T-helper 2 cell treated with Interferon-gamma antibody and Interleukin-4, amounts not matched to agents 5 μg/mL and 100 μg/mL, for 36 hours (primary cell): ENCODE results near the gene CAGE1.
A peak's percentile ranks its signal among the peaks of the same experiment; 100 is the strongest.
"Not testable (repeated sequence)": the region's sequence is repeated elsewhere in the genome, so short reads cannot be mapped to it uniquely, and the experiment has no call there.

Source experiments
- DNase-seq: peaks from one replicate; pipeline ENCODE4 v3.0.0; 2021; ENCODE audit warnings: low spot score
- H3K27ac Mint-ChIP-seq: one replicate; pipeline ENCODE4 v1.8.0; 2021; ENCODE audit warnings: mild to moderate bottlenecking, mixed read lengths
- H3K27me3 Mint-ChIP-seq: one replicate; pipeline ENCODE4 v1.8.0; 2021; ENCODE audit warnings: low read depth, mixed read lengths
- H3K36me3 Mint-ChIP-seq: one replicate; pipeline ENCODE4 v1.8.0; 2021; ENCODE audit warnings: low read depth, mixed read lengths
- H3K4me1 Mint-ChIP-seq: one replicate; pipeline ENCODE4 v1.8.0; 2021; ENCODE audit warnings: low read depth, mixed read lengths
- H3K4me3 Mint-ChIP-seq: one replicate; pipeline ENCODE4 v1.8.0; 2022; ENCODE audit warnings: mild to moderate bottlenecking, moderate library complexity, mixed read lengths
- H3K9me3 Mint-ChIP-seq: one replicate; pipeline ENCODE4 v1.8.0; 2021; ENCODE audit warnings: mixed read lengths

The CAGE1 gene

DNA sequence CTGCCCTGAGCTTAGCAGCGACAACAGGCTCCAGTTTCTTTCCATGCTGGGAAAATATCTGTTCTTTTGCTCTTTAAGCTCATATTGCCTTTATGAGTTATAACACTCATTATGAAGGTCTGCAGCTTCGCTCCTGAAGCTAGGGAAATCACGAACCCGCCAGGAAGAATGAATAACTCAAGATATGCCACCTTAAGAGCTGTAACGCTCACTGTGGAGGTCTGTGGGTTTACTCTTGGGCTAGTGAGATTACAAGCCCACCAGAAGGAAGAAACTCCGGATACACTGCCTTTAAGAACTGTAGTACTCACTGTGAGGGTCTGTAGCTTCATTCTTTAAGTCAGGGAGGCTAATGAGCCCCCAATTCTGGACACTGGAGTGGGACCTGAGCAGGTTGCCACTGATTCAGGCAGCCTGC lies 73.6 kb downstream of the CAGE1 start:
- no peaks in the 10 kb centered on the region for H3K27me3 Mint-ChIP-seq
- H3K4me1 Mint-ChIP-seq, result peaks cover 28% of the 10 kb centered on the region
- H3K27ac Mint-ChIP-seq, result no peak overlapping the region
- DNase-seq, result no peak
- H3K4me3 Mint-ChIP-seq, result no peak overlapping the region
- H3K36me3 Mint-ChIP-seq, result peaks cover 14% of the 10 kb centered on the region
- no peaks in the 10 kb centered on the region for H3K9me3 Mint-ChIP-seq

DNA sequence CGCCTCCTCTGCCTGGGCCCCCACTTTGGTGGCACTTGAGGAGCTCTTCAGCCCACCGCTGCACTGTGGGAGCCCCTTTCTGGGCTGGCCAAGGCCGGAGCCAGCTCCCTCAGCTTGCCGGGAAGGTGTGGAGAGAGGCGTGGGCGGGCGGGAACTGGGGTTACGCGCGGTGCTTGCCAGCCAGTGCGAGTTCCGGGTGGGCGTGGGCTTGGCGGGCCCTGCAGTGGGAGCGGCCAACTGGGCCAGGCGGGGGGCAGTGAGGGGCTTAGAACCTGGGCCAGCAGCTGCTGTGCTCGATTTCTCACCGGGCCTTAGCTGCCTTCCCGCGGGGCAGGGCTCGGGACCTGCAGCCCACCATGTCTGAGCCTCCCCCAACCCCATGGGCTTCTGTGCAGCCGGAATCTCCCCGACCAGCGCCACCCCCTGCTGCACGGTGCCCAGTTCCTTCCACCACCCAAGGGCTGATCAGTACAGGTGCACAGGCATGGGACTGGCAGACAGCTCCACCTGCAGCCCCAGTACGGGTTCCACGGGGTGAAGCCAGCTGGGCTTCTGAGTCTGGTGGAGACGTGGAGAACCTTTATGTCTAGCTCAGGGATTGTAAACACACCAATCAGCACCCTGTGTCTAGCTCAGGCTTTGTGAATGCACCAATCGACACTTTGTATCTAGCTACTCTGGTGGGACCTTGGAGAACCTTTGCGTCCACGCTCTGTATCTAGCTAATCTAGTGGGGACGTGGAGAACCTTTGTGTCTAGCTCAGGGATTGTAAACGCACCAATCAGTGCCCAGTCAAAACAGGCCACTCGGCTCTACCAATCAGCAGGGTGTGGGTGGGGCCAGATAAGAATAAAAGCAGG lies 74.2 kb downstream of the CAGE1 start:
- H3K36me3 Mint-ChIP-seq, result peaks cover 19% of the 10 kb centered on the region
- H3K4me3 Mint-ChIP-seq, H3K27me3 Mint-ChIP-seq, DNase-seq, H3K27ac Mint-ChIP-seq, H3K9me3 Mint-ChIP-seq: not testable (repeated sequence)
- peaks cover 29% of the 10 kb centered on the region for H3K4me1 Mint-ChIP-seq

DNA sequence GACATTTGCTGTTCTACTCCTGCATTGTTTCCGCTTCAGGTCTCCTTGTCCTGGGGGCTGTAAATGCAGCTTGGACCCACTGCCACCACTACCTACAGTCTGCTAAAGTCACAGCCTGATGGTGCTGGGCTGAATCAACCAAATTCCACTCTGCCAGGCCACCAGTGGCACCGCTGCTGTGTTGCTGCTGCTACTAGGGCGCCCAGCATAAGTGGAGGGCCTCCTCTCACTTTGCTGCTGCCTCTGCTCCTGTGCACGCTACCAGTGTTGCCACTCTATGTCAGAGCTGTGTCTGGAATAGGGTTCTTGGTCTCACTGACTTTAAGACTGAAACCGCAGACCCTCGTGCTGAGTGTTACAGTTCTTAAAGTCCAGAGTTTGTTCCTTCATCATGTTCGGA lies 75.1 kb downstream of the CAGE1 start:
- Mint-ChIP-seq H3K36me3 (peaks cover 28% of the 10 kb centered on the region), H3K4me1 (peaks cover 33% of the 10 kb centered on the region), H3K9me3 (peaks cover 5% of the 10 kb centered on the region), H3K27me3 (no peaks in the 10 kb centered on the region), H3K4me3 (no peak overlapping the region), H3K27ac (peak overlapping the region; percentile 71)
- no peak for DNase-seq

DNA sequence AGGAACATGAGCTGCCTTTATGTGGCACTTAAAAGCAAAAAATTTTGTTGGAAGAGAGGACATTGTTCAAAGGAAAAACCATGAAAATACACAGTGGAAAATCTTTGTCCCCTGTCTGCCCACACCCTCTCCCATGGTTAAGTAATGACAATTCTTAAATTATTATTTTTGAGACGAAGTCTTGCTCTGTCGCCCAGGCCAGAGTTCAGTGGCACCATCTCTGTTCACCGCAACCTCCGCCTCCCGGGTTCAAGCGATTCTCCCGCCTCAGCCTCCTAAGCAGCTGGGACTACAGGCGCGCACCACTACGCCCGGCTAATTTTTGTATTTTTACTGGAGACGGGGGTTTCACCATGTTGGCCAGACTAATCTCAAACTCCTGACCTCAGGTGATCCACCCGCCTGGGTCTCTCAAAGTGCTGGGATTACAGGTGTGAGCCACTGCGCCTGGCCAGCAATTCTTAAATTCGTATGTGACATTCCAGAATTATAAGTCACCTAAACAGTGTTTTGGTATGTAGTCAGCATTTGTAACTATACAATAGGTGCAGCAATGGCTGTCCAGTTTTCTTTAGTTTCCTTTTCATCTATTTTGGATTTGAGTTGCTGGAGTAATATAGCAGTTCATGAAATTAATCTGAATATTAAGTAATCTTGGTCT lies 75.9 kb downstream of the CAGE1 start:
- Mint-ChIP-seq H3K4me1 (peaks cover 35% of the 10 kb centered on the region), H3K36me3 (peaks cover 36% of the 10 kb centered on the region), H3K4me3 (peak overlapping the region; percentile 97), H3K9me3 (peaks cover 5% of the 10 kb centered on the region), H3K27ac (peak overlapping the region; percentile 93), H3K27me3 (no peaks in the 10 kb centered on the region)
- DNase-seq, result no peak

DNA sequence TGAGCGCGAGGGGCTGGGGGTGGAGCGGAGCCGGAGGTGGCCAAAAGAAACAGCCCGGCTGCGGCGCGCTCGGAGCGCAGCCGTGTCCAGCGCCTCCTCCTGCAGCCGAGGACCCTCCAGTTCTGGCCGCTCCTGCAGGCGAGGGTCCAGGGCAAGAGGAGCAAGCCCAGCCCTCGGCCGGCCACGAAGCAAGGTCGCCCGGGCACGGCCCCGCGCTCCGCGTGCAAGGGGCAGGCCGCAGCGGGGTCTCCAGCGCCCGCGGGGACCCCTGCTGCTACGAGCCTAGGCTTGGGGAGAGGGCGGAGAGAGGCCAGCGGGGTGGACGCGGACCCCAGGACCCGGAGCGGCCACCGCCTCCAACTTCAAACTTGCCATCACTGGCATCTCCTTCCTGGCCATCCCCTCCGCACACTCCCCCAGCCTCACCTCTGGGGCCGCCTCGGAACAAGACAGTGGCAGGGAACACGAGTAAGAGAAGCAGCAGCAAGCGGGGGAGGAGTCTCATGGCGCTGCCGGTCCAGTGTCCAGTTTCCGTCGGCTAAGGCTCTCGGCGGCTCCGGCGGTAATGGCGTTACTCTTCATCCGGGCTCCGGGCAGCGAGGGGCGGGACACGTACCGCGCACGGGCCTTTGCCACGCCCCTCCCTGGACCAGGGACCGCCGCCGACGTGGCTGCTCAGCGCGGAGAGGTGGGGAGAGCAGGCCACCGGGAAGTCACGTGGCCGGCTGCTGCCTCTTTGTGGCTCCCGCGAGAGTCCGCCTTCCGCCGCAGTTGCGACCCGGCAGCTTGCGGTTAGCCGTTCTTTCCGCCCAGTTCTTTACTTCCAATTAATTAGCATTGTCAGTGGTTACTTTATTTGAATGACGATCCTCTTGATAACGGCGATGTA lies 76.7 kb downstream of the CAGE1 start, which contains the start of gene SSR1:
SSR1 (minus strand) TSS at position 584 of the 889 bp plus-strand sequence; CDS start at position 505, 79 bp downstream.
- Mint-ChIP-seq H3K27ac (peak within 1 kb of the TSS; percentile 93), H3K36me3 (peaks cover 43% of the 10 kb centered on the region), H3K27me3 (no peaks in the 10 kb centered on the region), H3K4me3 (peak within 1 kb of the TSS; percentile 97), H3K9me3 (peaks cover 5% of the 10 kb centered on the region), H3K4me1 (peaks cover 42% of the 10 kb centered on the region)
- DNase-seq, result peak; percentile 97

DNA sequence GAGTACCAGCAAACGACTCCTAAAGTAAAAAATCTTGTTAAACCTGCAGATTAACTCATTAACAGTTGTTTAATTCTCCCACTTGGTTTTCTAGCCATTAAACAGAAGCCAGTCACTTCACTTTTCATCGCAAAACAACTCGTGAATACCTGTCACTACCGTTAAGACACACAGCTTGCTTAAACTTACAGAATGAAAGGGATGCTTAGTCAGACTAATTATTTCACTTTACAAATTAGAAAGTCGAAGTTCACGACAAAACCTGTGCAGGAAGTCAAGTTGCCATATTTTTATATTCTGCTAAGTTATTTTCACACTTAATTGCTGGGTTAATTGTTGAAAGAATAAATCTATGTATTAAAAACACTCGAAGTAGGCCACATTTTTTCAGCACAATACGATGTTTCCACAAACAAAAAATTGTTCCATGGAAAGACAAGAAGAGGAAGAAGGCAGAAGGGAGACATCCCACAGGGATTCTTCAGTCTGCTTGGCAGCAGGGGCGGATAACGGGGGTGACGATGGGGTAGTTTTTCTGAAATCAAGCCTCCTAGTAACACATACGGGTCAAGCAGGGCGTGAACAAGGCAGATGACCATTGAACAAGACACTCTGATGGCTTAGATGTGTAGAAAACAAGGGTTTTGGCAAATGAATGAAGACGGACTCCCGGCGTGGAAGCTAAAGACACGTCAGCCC lies 77.5 kb downstream of the CAGE1 start:
- Mint-ChIP-seq H3K4me1 (peaks cover 43% of the 10 kb centered on the region), H3K36me3 (peaks cover 48% of the 10 kb centered on the region), H3K27ac (peak overlapping the region; percentile 93), H3K4me3 (peak overlapping the region; percentile 97), H3K9me3 (peaks cover 5% of the 10 kb centered on the region), H3K27me3 (no peaks in the 10 kb centered on the region)
- peak; percentile 44 for DNase-seq

DNA sequence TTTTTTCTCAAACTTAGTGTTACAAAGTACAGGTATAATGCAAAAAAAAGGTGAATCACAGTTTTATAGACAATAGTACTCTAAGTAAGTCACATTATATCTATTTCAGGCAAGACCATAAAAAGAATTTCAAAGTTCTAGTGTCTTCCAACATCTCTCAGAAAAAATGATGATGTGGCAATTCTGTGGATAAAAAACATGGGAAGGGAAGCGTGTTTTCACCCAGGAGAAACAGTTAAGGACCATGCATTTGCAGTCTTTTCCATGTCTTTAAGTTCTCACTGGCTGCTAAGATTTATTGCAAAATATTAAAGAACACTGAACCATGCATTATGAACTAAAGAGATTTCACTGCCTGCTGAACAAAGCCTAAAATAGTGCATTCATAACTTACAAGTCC lies 78.4 kb downstream of the CAGE1 start:
- no peak for DNase-seq
- Mint-ChIP-seq H3K27ac (peak overlapping the region; percentile 82), H3K27me3 (no peaks in the 10 kb centered on the region), H3K4me1 (peaks cover 46% of the 10 kb centered on the region), H3K4me3 (peak overlapping the region; percentile 97), H3K9me3 (peaks cover 5% of the 10 kb centered on the region), H3K36me3 (peaks cover 51% of the 10 kb centered on the region)

DNA sequence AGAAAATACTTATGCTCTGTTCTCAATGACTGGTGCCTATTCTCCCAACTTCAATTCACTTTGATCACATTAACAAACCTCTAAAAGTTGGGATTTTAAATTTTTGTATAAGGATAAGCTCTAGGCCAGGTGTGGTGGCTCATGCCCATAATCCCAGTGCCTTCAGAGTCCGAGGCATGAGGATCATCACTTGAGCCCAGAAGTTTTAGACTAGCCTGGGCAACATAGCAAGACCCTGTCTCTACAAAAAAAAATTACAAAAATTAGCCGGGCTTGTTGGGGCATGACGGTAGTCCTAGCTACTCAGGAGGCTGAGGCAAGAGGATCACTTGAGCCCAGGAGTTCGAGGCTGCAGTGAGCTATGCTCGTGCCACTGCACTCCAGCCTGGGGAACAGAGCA lies 80.5 kb downstream of the CAGE1 start:
- DNase-seq, result no peak
- Mint-ChIP-seq H3K36me3 (peaks cover 63% of the 10 kb centered on the region), H3K4me3 (peak overlapping the region; percentile 3), H3K27ac (no peak overlapping the region), H3K9me3 (peaks cover 5% of the 10 kb centered on the region), H3K27me3 (no peaks in the 10 kb centered on the region), H3K4me1 (peaks cover 48% of the 10 kb centered on the region)

DNA sequence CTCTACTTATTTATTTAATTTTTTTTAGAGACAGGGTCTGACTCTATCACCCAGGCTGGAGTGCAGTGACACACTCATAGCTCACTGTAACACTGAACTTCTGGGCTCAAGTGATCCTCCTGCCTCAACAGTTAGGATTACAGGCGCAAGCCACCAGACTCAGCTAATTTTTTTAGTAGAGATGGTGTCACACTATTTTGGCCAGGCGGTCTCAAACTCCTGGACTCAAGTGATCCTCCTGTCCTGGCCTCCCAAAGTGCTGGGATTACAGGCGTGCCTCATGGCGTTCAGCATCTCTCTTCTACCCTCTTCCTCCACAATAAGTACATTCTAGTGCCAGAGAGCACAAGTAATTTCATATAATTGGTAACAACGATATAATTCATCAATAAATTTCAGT lies 82.0 kb downstream of the CAGE1 start:
- H3K27ac Mint-ChIP-seq, result no peak overlapping the region
- peaks cover 5% of the 10 kb centered on the region for H3K9me3 Mint-ChIP-seq
- H3K36me3 Mint-ChIP-seq, result peaks cover 67% of the 10 kb centered on the region
- H3K4me3 Mint-ChIP-seq, result no peak overlapping the region
- DNase-seq, result no peak
- H3K4me1 Mint-ChIP-seq, result peaks cover 40% of the 10 kb centered on the region
- no peaks in the 10 kb centered on the region for H3K27me3 Mint-ChIP-seq

DNA sequence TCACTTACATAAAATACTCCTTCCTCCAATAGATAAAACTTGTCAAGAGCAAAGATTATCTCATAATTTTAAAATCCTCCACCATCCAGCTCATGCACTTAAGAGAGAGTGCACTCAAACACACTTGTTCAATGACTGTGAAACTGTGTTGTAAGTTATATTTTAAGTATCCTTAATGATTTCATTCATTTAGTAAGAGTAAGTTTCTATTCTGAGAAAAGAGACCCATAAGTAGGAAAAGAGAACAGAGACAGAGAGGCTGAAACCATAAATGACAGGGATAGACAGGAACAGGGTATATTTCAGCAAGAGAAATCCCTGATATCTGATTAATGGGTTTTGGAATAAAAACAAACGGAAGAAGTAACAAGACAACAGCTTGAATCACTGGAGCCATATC lies 84.7 kb downstream of the CAGE1 start:
- Mint-ChIP-seq H3K36me3 (peaks cover 61% of the 10 kb centered on the region), H3K4me3 (no peak overlapping the region), H3K27ac (no peak overlapping the region), H3K9me3 (peaks cover 3% of the 10 kb centered on the region), H3K27me3 (no peaks in the 10 kb centered on the region), H3K4me1 (peaks cover 33% of the 10 kb centered on the region)
- DNase-seq, result no peak

DNA sequence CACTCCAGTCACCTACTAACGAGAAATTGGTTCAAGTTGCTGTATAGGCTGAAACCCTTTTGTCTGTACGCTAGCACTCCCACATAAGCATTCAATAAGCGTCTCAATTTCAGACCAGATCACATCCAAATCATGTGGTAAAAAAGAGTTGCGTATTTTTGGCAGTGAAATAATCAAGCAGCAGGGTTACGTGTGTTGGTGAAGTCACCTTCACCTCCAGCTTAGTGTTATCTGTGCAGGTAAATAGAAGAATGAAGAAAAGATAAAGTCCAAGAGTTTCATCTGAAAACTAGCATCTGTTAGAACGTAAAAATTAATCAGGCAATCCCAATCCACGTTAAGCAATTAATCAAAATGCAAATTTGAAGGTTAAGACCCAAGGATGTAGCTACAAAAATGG lies 87.8 kb downstream of the CAGE1 start:
- Mint-ChIP-seq H3K36me3 (peaks cover 57% of the 10 kb centered on the region), H3K4me1 (peaks cover 18% of the 10 kb centered on the region), H3K4me3 (no peak overlapping the region), H3K27me3 (no peaks in the 10 kb centered on the region), H3K9me3 (no peaks in the 10 kb centered on the region), H3K27ac (no peak overlapping the region)
- DNase-seq, result no peak

DNA sequence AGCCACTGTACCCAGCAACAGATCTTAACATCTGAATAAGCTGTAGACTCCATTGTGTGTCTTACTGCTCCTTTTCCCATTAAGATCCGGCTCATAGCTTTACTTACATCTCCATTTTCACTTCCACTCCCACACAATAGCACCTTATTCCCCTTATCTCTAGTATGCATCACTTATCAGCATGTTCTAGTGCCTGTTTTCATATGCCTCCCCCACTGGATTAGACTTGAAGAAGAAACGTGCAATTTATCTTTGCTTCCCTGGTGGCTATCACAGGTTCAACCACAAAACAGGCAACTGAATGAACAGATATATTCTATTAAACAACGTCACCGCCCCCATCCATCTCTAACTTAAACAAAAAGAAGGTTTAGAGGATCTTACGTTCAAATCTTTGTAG lies 88.6 kb downstream of the CAGE1 start:
- Mint-ChIP-seq H3K27me3 (no peaks in the 10 kb centered on the region), H3K4me3 (no peak overlapping the region), H3K9me3 (no peaks in the 10 kb centered on the region), H3K36me3 (peaks cover 63% of the 10 kb centered on the region), H3K27ac (no peak overlapping the region), H3K4me1 (peaks cover 18% of the 10 kb centered on the region)
- DNase-seq, result no peak

DNA sequence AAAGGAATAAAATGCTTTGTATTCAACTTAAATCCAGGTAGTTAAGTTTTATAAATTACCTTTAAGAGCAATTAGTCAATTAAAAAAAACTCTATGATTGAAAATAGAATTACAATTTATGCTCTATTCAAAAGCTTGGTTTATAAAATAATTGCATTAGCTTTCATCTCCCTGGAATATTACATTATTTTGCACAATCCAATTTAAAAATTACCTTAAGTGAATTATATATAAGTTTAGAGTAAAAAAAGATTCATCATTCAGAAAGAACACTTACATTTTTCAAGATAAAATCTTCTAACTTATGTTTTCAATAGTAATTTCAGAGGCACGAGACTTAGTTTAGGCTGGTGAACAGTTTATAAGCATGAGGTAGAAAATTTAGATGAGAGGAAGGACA lies 91.4 kb downstream of the CAGE1 start:
- H3K27me3 Mint-ChIP-seq, result no peaks in the 10 kb centered on the region
- peaks cover 8% of the 10 kb centered on the region for H3K4me1 Mint-ChIP-seq
- no peaks in the 10 kb centered on the region for H3K9me3 Mint-ChIP-seq
- peaks cover 53% of the 10 kb centered on the region for H3K36me3 Mint-ChIP-seq
- H3K27ac Mint-ChIP-seq, result no peak overlapping the region
- H3K4me3 Mint-ChIP-seq, result no peak overlapping the region
- no peak for DNase-seq
